Right atrium auricular region (tissue), 2 donors: ENCODE data around the gene METTL4. TPM values are rescaled to one million over a fixed set of nuclear protein-coding genes. Genes with fewer than 3 reads are reported as not detected.
A peak's percentile ranks its signal among the peaks of the same experiment; 100 is the strongest.

Source experiments
- DNase-seq: peaks from one replicate; pipeline ENCODE4 v3.0.0-alpha.2; 2019; ENCODE audit warnings: low spot score
- H3K27ac ChIP-seq, 2 donors: fragments of 200-600 bp; sonication (generic); 1 replicate in 1 of 2; 2 replicates in 1 of 2; pipeline ENCODE4 v1.5.1; 2016 to 2019
- H3K27me3 ChIP-seq, 2 donors: fragments of 200-600 bp; sonication (generic); one replicate each; pipeline versions ENCODE4 v1.5.1 to v1.6.0; 2017 to 2019
- H3K36me3 ChIP-seq: fragments of 200-600 bp; sonication (generic); one replicate; pipeline ENCODE4 v1.5.1; 2016
- H3K4me1 ChIP-seq, 2 donors: fragments of 200-600 bp; sonication (generic); one replicate each; pipeline versions ENCODE4 v1.5.1 to v1.6.0; 2017 to 2019
- H3K4me3 ChIP-seq, 2 donors: fragments of 200-600 bp; sonication (generic); 1 replicate in 1 of 2; 2 replicates in 1 of 2; pipeline ENCODE4 v1.5.1; 2017 to 2019; ENCODE audit warnings: mild to moderate bottlenecking in 1 of 2, moderate library complexity in 1 of 2
- H3K9me3 ChIP-seq, 2 donors: fragments of 200-600 bp; sonication (generic); one replicate each; pipeline ENCODE4 v1.5.1; 2019
- CTCF ChIP-seq, 2 donors: fragments of 200-600 bp; sonication (generic); IDR thresholded peaks; one replicate each; pipeline ENCODE4 v1.5.1; 2019; ENCODE audit warnings: antibody characterized with exemption in 2 of 2
- total RNA-seq, 2 donors: library from RNA; depleted of rRNA; stranded (reverse); fragments of >200 nt; gene quantifications; one replicate each; pipeline ENCODE4 v1.1.0, GENCODE V29; 2016

Gene METTL4
- total RNA-seq, 2 donors from 2014 or later, result 4.2 to 6.1 TPM

- DNase-seq, result no peak
These were observed 1.7 kb downstream of the METTL4 start for GRCh38 chr18:2569338-2570207.

DNA sequence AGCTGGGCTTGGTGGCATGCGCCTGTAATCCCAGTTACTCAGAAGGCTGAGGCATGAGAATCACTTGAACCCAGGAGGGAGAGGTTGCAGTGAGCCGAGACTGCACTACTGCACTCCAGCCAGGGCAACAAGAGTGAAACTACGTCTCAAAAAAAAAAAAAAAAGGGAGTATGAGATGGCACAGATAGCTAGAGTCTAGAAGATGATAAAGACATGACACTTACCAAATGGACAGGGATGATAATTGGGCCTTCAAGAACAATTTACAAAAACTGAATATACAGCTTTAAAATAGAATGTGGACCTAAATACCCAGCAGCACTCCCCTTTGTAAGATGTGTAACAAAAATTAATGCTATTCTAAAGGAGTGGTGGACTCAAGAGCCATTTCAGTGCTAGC lies 2.7 kb downstream of the METTL4 start:
- no peak for DNase-seq
- no peak overlapping the region for H3K4me3 ChIP-seq

More at GRCh38 chr18:2569338-2570207, 1.7 kb downstream of the METTL4 start:
- peak overlapping the region in 1 of 2 donors; percentile 71 for H3K4me3 ChIP-seq
- H3K27ac ChIP-seq, result no peak overlapping the region
- H3K27me3 ChIP-seq, result no peaks in the 10 kb centered on the region
- H3K36me3 ChIP-seq, result no peaks in the 10 kb centered on the region
- H3K9me3 ChIP-seq, result no peaks in the 10 kb centered on the region
- TF ChIP-seq CTCF (IDR thresholded peaks at IDR 0.05), result no peak
- peaks cover 0 to 17% of the 10 kb centered on the region in 2 donors for H3K4me1 ChIP-seq

GRCh38 chr18:2568129-2568528 lies 3.2 kb downstream of the METTL4 start:
- H3K4me3 ChIP-seq, result no peak overlapping the region
- no peaks in the 10 kb centered on the region for H3K36me3 ChIP-seq
- peaks cover 0 to 17% of the 10 kb centered on the region in 2 donors for H3K4me1 ChIP-seq
- no peaks in the 10 kb centered on the region for H3K9me3 ChIP-seq
- no peak for DNase-seq
- TF ChIP-seq CTCF (IDR thresholded peaks at IDR 0.05), result no peak
- H3K27ac ChIP-seq, result no peak overlapping the region
- no peaks in the 10 kb centered on the region for H3K27me3 ChIP-seq

More for the DNA sequence above, 2.7 kb downstream of the METTL4 start:
- H3K27ac ChIP-seq, result no peak overlapping the region
- no peak for TF ChIP-seq CTCF (IDR thresholded peaks at IDR 0.05)
- no peaks in the 10 kb centered on the region for H3K36me3 ChIP-seq
- H3K27me3 ChIP-seq, result no peaks in the 10 kb centered on the region
- peaks cover 0 to 17% of the 10 kb centered on the region in 2 donors for H3K4me1 ChIP-seq
- no peaks in the 10 kb centered on the region for H3K9me3 ChIP-seq

DNA sequence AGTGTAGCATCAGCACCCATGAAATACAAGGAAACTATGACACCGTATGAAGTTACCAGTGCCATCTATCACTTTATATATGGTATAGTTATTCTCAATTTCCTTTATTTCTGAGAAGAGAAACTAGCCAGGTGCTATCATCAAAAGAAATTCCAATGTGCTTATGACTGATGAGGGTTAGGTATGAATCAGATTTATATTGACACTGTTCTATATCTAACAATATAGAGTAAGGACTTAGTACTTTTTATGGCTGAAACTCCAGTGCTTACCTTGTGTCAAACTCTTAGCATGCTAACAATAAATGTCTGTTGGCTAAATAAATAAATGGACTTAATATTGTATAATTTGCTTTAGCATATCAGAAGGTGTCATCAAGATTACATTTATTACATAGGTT lies 6.9 kb downstream of the METTL4 start:
- peaks cover 6% of the 10 kb centered on the region for H3K36me3 ChIP-seq
- no peaks in the 10 kb centered on the region for H3K27me3 ChIP-seq
- no peak for TF ChIP-seq CTCF (IDR thresholded peaks at IDR 0.05)
- H3K4me3 ChIP-seq, result no peak overlapping the region
- no peak overlapping the region for H3K27ac ChIP-seq
- no peak for DNase-seq
- H3K9me3 ChIP-seq, result no peaks in the 10 kb centered on the region
- H3K4me1 ChIP-seq, result no peaks in the 10 kb centered on the region

DNA sequence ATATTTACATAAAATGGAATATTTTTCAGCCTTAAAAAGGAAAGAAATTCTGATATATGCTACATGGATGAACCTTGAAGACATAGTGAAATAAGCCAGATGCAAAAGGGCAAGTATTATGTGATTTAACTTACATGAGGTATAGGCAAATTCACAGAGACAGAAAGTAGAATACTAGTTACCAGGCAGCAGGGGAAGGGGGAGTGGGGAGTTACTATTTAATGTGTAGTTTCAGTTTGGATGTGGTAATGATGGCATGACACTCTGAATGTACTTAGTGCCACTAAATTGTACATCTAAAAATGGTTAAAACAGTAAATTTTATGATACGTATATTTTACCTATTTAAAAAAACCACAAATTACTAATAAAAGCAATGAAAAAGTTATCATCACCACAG lies 12.1 kb downstream of the METTL4 start:
- Histone ChIP-seq H3K27ac (no peak overlapping the region), H3K27me3 (no peaks in the 10 kb centered on the region), H3K36me3 (peaks cover 6% of the 10 kb centered on the region), H3K4me1 (no peaks in the 10 kb centered on the region), H3K4me3 (no peak overlapping the region), H3K9me3 (no peaks in the 10 kb centered on the region)
- no peak for TF ChIP-seq CTCF (IDR thresholded peaks at IDR 0.05)
- no peak for DNase-seq
